K562 (cell line): ENCODE results near the gene FDPS. TPM values are rescaled to one million over a fixed set of nuclear protein-coding genes. Genes with fewer than 3 reads are reported as not detected.

ENCODE experiments used
- ATAC-seq: fragments of 200-7000 bp; cut with Tn5 transposase; 3 replicates; pipeline ENCODE4 v1.9.1; 2020; ENCODE audit warnings: moderate library complexity
- BruUV-seq: library from RNA; stranded (reverse); fragments of 400-500 nt; replicated peaks from 2 replicates; lab custom pipeline; 2021; lab: Mats Ljungman, UMichigan
- CTCF ChIA-PET: fragments of 300-600 bp; formaldehyde crosslinking; extraction: SDS; loops from one replicate; lab custom pipeline; 2021; ENCODE audit warnings: low intra/inter-chr PET ratio; lab: Yijun Ruan, JAX
- POLR2A ChIA-PET: fragments of 300-600, 350-650 bp; sonication (Branson Sonifier 250); formaldehyde crosslinking; extraction: SDS; loops from one replicate; lab custom pipeline; 2021; ENCODE audit warnings: antibody characterized with exemption, inconsistent platforms; lab: Yijun Ruan, JAX
- DNase-seq, 4 experiments: peaks; one replicate each; pipeline versions ENCODE4 v3.0.0 to v3.0.0-alpha.2; 2011 to 2018; ENCODE audit warnings: low spot score in 3 of 4, mixed read lengths in 3 of 4; ENCODE audit errors: extremely low read depth in 1 of 4
- FAIRE-seq: peaks from 2 replicates; lab custom pipeline; 2011; peaks lifted over from hg19 to GRCh38; lab: Jason Lieb, UNC
- H2AFZ ChIP-seq: 2 replicates; pipeline ENCODE4 v1.6.0; 2011; ENCODE audit warnings: low read depth, low read length, control low read depth, inconsistent platforms
- H3K27ac ChIP-seq: fragments of 200-600 bp; 3 replicates; pipeline ENCODE4 v1.8.0; 2011; ENCODE audit warnings: low read depth, mild to moderate bottlenecking, control low read depth, inconsistent platforms, low read length, moderate library complexity, mixed read lengths; ENCODE audit errors: extremely low read depth
- H3K27me3 ChIP-seq, 2 experiments: fragments of 300-600 bp in 1 of 2; 2 replicates in 1 of 2; 3 replicates in 1 of 2; pipeline versions ENCODE4 v1.6.0 to v1.8.0; 2011; ENCODE audit warnings: inconsistent platforms in 2 of 2, low read length in 2 of 2, mild to moderate bottlenecking in 1 of 2, mixed read lengths in 1 of 2, moderate library complexity in 1 of 2; ENCODE audit not compliant: control insufficient read depth in 2 of 2, insufficient read depth in 2 of 2
- H3K36me3 ChIP-seq: fragments of 300-600 bp; 3 replicates; pipeline ENCODE4 v1.8.0; 2011; ENCODE audit warnings: mild to moderate bottlenecking, low read length, inconsistent platforms; ENCODE audit not compliant: control insufficient read depth, insufficient read depth
- H3K4me1 ChIP-seq, 2 experiments: fragments of 200-600 bp in 1 of 2; replicated peaks in 1 of 2; 2 replicates in 1 of 2; 3 replicates in 1 of 2; pipeline versions ENCODE4 v1.5.1 to v1.8.0; 2011; ENCODE audit warnings: inconsistent platforms in 2 of 2, low read length in 2 of 2, mild to moderate bottlenecking in 1 of 2, mixed read lengths in 1 of 2, moderate library complexity in 1 of 2; ENCODE audit not compliant: control insufficient read depth in 2 of 2, insufficient read depth in 2 of 2
- H3K4me2 ChIP-seq: 2 replicates; pipeline ENCODE4 v1.6.1; 2011; ENCODE audit warnings: low read length, control low read depth, inconsistent platforms, mixed read lengths; ENCODE audit not compliant: insufficient read depth
- H3K4me3 ChIP-seq: fragments of 200-600 bp; sonication (generic), shearing (Covaris generic); 2 replicates; pipeline ENCODE4 v1.5.1; 2016; ENCODE audit warnings: control low read depth, inconsistent platforms
- H3K79me2 ChIP-seq: fragments of 200-600 bp; 3 replicates; pipeline ENCODE4 v1.8.0; 2011; ENCODE audit warnings: low read length, inconsistent platforms; ENCODE audit not compliant: control insufficient read depth, insufficient read depth
- H3K9ac ChIP-seq, 2 experiments: 2 replicates each; pipeline versions ENCODE4 v1.6.0 to v1.6.1; 2011; ENCODE audit warnings: low read depth in 2 of 2, low read length in 2 of 2, control low read depth in 1 of 2, inconsistent platforms in 1 of 2, mild to moderate bottlenecking in 1 of 2, mixed read lengths in 1 of 2; ENCODE audit not compliant: insufficient read depth in 1 of 2
- H3K9me1 ChIP-seq: one replicate; pipeline ENCODE4 v1.6.0; 2011; ENCODE audit warnings: inconsistent platforms, mild to moderate bottlenecking, low read length, moderate library complexity; ENCODE audit not compliant: control insufficient read depth, insufficient read depth
- H3K9me3 ChIP-seq: replicated peaks from 2 replicates; pipeline ENCODE4 v1.5.1; 2011; ENCODE audit warnings: low read depth, low read length, inconsistent platforms; ENCODE audit not compliant: control insufficient read depth, insufficient read depth
- H4K20me1 ChIP-seq: replicated peaks from 2 replicates; pipeline ENCODE4 v1.6.1; 2011; ENCODE audit warnings: low read length, inconsistent platforms, mixed read lengths; ENCODE audit not compliant: control insufficient read depth, insufficient read depth
- POLR2A ChIP-seq: fragments of 450-650 bp; conservative IDR thresholded peaks from 2 replicates; pipeline ENCODE4 v1.6.1; 2016
- POLR2AphosphoS5 ChIP-seq: IDR thresholded peaks from 2 replicates; pipeline ENCODE4 v1.6.1; 2011; ENCODE audit warnings: mild to moderate bottlenecking, low read depth, low read length, moderate library complexity; ENCODE audit not compliant: control insufficient read depth, insufficient read depth
- WGBS: fragments of 100-300 bp; shearing (Covaris generic); methylation state at CpG from one replicate; pipeline ENCODE4 v1.1.6; 2016; ENCODE audit warnings: low coverage, mixed read lengths; ENCODE audit not compliant: insufficient coverage; ENCODE audit errors: missing lambda C conversion rate; 5-methylcytosine and 5-hydroxymethylcytosine counted together
- in situ Hi-C: fragments of 300-500 bp; cut with MboI; formaldehyde crosslinking; loops from 4 replicates; pipeline ENCODE4 v1.15.0; 2018; ENCODE audit warnings: inconsistent platforms, mixed read lengths
- intact Hi-C: fragments of 100-400 bp; cut with micrococcal nuclease; formaldehyde crosslinking; loops from 2 replicates; pipeline ENCODE4 v1.14.2; 2022
- polyA plus RNA-seq, 8 experiments: library from polyadenylated mRNA; depleted of rRNA in 4 of 8; stranded (reverse) in 5 of 8; unstranded in 3 of 8; fragments of >200 nt; fragmentation: Nextera tagmentation in 2 of 8; fragmentation: Illumina TruSeq in 1 of 8; extraction: Ambion mirVana in 2 of 8; extraction: Trizol in 1 of 8; gene quantifications; 2 replicates each; pipeline versions ENCODE4 v1.2.1 to v1.2.3, GENCODE V29; 2011 to 2014; ENCODE audit warnings: inconsistent platforms in 1 of 8, missing spikeins in 1 of 8
- total RNA-seq, 7 experiments: library from RNA; depleted of rRNA in 6 of 7; stranded (reverse); fragments of >200 nt in 6 of 7; fragmentation: Illumina TruSeq in 2 of 7; extraction: Trizol in 2 of 7; gene quantifications; 2 replicates each; pipeline versions ENCODE4 v1.2.1 to v1.2.3, GENCODE V29; 2011 to 2021; ENCODE audit warnings: low replicate concordance in 1 of 7
- TF ChIP-seq, protein P1 (sequence below): IDR thresholded peaks from 2 replicates; pipeline ENCODE4 v1.6.1; 2014; ENCODE audit warnings: antibody characterized with exemption

Gene FDPS
- total and polyA plus RNA-seq, 9 of the 15 experiments (the other 6 are each of a cell fraction or from before 2014, with no cell fraction given): 247 to 884 (median 360) TPM

GRCh38 chr1:155318082-155318481, 9.4 kb downstream of the FDPS start:
- Histone ChIP-seq H4K20me1 (peaks cover 15% of the 10 kb centered on the region), H3K4me2 (no peak overlapping the region), H3K4me3 (no peak overlapping the region), H3K9me1 (peaks cover 4% of the 10 kb centered on the region), H3K27ac (no peak overlapping the region; the same call in 2 of the 3 replicates), H3K79me2 (peaks cover 5% of the 10 kb centered on the region; the same call in 2 of the 3 replicates), H2AFZ (no peak overlapping the region)
- BruUV-seq: no TSS peak
- ATAC-seq (no peak), FAIRE-seq (no peak)
- POLR2A ChIA-PET: interaction anchor here (0.9 to 1.0 kb wide), 3 partner anchors 11 to 111 kb away, joined by 3 to 6 read pairs (median 3); no protein-coding TSS in a partner anchor
- CTCF ChIA-PET: no interaction called here
- 0 out of 2 replicates have a peak, but pooled peaks have one; percentile 2 for TF ChIP-seq POLR2AphosphoS5
- 0 out of 2 replicates have a peak, but pooled peaks have one; percentile 44 for TF ChIP-seq POLR2A
- TF ChIP-seq, protein P1, sequence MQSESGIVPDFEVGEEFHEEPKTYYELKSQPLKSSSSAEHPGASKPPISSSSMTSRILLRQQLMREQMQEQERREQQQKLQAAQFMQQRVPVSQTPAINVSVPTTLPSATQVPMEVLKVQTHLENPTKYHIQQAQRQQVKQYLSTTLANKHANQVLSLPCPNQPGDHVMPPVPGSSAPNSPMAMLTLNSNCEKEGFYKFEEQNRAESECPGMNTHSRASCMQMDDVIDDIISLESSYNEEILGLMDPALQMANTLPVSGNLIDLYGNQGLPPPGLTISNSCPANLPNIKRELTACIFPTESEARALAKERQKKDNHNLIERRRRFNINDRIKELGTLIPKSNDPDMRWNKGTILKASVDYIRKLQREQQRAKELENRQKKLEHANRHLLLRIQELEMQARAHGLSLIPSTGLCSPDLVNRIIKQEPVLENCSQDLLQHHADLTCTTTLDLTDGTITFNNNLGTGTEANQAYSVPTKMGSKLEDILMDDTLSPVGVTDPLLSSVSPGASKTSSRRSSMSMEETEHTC: no peak
- TF ChIP-seq, all 486 proteins: peak for 2
- H3K4me1 ChIP-seq: peaks cover 8 to 31% of the 10 kb centered on the region in 2 experiments; a peak in 4 of 5 replicates
- WGBS: 94% methylated on average over 9 of the region's 9 CpGs
- no peaks in the 10 kb centered on the region for H3K27me3 ChIP-seq
- no peak for DNase-seq
- intact Hi-C loops: no loop called here
- no peaks in the 10 kb centered on the region for H3K9me3 ChIP-seq
- H3K36me3 ChIP-seq: peaks cover 68% of the 10 kb centered on the region
- in situ Hi-C loops: loop anchor here (25.0 kb wide), 1 partner anchor 1419 kb away; the partner anchor contains the start of genes ISG20L2, METTL25B and MRPL24
- H3K9ac ChIP-seq: 0 out of 4 replicates have a peak overlapping the region, but pooled peaks of 1 of the 2 experiments have one; percentile 33
